ENCODE data around the gene ZBTB39.

Gene ZBTB39

GRCh38 chr12:56995930-56996496 is 10.3 kb downstream of the ZBTB39 start:
- DNase-seq (ENCODE audit: low read depth) = no peak
- TF ChIP-seq, protein P1, sequence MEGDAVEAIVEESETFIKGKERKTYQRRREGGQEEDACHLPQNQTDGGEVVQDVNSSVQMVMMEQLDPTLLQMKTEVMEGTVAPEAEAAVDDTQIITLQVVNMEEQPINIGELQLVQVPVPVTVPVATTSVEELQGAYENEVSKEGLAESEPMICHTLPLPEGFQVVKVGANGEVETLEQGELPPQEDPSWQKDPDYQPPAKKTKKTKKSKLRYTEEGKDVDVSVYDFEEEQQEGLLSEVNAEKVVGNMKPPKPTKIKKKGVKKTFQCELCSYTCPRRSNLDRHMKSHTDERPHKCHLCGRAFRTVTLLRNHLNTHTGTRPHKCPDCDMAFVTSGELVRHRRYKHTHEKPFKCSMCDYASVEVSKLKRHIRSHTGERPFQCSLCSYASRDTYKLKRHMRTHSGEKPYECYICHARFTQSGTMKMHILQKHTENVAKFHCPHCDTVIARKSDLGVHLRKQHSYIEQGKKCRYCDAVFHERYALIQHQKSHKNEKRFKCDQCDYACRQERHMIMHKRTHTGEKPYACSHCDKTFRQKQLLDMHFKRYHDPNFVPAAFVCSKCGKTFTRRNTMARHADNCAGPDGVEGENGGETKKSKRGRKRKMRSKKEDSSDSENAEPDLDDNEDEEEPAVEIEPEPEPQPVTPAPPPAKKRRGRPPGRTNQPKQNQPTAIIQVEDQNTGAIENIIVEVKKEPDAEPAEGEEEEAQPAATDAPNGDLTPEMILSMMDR (IDR thresholded peaks at IDR 0.05; ENCODE audit: low read depth, low read length, missing control alignments) = no peak
- no peak overlapping the region for H3K4me3 ChIP-seq (ENCODE audit: low read depth, low read length)
- in situ Hi-C loops (cut with HindIII; ENCODE audit: low sequenced_read_pairs) = no loop called here

DNA sequence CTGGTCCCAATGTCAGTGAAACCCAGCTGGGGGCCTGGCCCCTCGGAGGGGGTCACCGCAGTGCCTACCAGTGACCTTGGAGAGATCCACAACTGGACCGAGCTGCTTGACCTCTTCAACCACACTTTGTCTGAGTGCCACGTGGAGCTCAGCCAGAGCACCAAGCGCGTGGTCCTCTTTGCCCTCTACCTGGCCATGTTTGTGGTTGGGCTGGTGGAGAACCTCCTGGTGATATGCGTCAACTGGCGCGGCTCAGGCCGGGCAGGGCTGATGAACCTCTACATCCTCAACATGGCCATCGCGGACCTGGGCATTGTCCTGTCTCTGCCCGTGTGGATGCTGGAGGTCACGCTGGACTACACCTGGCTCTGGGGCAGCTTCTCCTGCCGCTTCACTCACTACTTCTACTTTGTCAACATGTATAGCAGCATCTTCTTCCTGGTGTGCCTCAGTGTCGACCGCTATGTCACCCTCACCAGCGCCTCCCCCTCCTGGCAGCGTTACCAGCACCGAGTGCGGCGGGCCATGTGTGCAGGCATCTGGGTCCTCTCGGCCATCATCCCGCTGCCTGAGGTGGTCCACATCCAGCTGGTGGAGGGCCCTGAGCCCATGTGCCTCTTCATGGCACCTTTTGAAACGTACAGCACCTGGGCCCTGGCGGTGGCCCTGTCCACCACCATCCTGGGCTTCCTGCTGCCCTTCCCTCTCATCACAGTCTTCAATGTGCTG is 11.0 kb downstream of the ZBTB39 start:
- in situ Hi-C loops (cut with HindIII; ENCODE audit: low sequenced_read_pairs) = no loop called here
- no peak for DNase-seq (ENCODE audit: low read depth)
- TF ChIP-seq, protein P1 (IDR thresholded peaks at IDR 0.05; ENCODE audit: low read depth, low read length, missing control alignments) = no peak
- H3K4me3 ChIP-seq (ENCODE audit: low read depth, low read length) = no peak overlapping the region

GRCh38 chr12:56994231-56994746 is 12.1 kb downstream of the ZBTB39 start:
- in situ Hi-C loops (cut with HindIII; ENCODE audit: low sequenced_read_pairs) = no loop called here
- no peak for DNase-seq (ENCODE audit: low read depth)
- TF ChIP-seq, protein P1 (IDR thresholded peaks at IDR 0.05; ENCODE audit: low read depth, low read length, missing control alignments) = no peak
- no peak overlapping the region for H3K4me3 ChIP-seq (ENCODE audit: low read depth, low read length)

- in situ Hi-C loops (cut with HindIII; ENCODE audit: low sequenced_read_pairs) = no loop called here
- TF ChIP-seq, protein P1 (IDR thresholded peaks at IDR 0.05; ENCODE audit: low read depth, low read length, missing control alignments) = no peak
- DNase-seq (ENCODE audit: low read depth) = no peak
- no peak overlapping the region for H3K4me3 ChIP-seq (ENCODE audit: low read depth, low read length)
Observed at GRCh38 chr12:56993346-56993745, 13.0 kb downstream of the ZBTB39 start.

- in situ Hi-C loops (cut with HindIII; ENCODE audit: low sequenced_read_pairs) = no loop called here
- H3K4me3 ChIP-seq (ENCODE audit: low read depth, low read length) = no peak overlapping the region
- TF ChIP-seq, protein P1 (IDR thresholded peaks at IDR 0.05; ENCODE audit: low read depth, low read length, missing control alignments) = no peak
- DNase-seq (ENCODE audit: low read depth) = no peak
Observed at GRCh38 chr12:56991319-56992246, 14.8 kb downstream of the ZBTB39 start.

- TF ChIP-seq, protein P1 (IDR thresholded peaks at IDR 0.05; ENCODE audit: low read depth, low read length, missing control alignments) = no peak
- DNase-seq (ENCODE audit: low read depth) = no peak
- in situ Hi-C loops (cut with HindIII; ENCODE audit: low sequenced_read_pairs) = no loop called here
- no peak overlapping the region for H3K4me3 ChIP-seq (ENCODE audit: low read depth, low read length)
Observed at GRCh38 chr12:56990648-56991318, 15.6 kb downstream of the ZBTB39 start.
